Measurements from ENCODE around the gene SLC2A10. TPM values are rescaled to one million over a fixed set of nuclear protein-coding genes. Genes with fewer than 3 reads are reported as not detected.

Gene SLC2A10
- total RNA-seq, 1 donor from 2014 or later = 19.4 TPM

- Mint-ChIP-seq H3K27ac (ENCODE audit: unreplicated experiment) (no peak overlapping the region), H3K4me3 (ENCODE audit: unreplicated experiment) (no peak overlapping the region), H3K36me3 (ENCODE audit: low read depth, unreplicated experiment) (no peaks in the 10 kb centered on the region), H3K27me3 (ENCODE audit: unreplicated experiment) (peaks cover 4% of the 10 kb centered on the region), H3K9me3 (ENCODE audit: unreplicated experiment) (no peaks in the 10 kb centered on the region), H3K4me1 (ENCODE audit: unreplicated experiment) (no peaks in the 10 kb centered on the region)
- no peak for TF ChIP-seq CTCF (IDR thresholded peaks at IDR 0.05; ENCODE audit: unreplicated experiment)
- DNase-seq (ENCODE audit: low spot score) = no peak
These were observed 30.8 kb downstream of the SLC2A10 start for GRCh38 chr20:46740214-46740609.

- Mint-ChIP-seq H3K9me3 (ENCODE audit: unreplicated experiment) (no peaks in the 10 kb centered on the region), H3K4me3 (ENCODE audit: unreplicated experiment) (no peak overlapping the region), H3K27me3 (ENCODE audit: unreplicated experiment) (peaks cover 6% of the 10 kb centered on the region), H3K36me3 (ENCODE audit: low read depth, unreplicated experiment) (no peaks in the 10 kb centered on the region), H3K4me1 (ENCODE audit: unreplicated experiment) (no peaks in the 10 kb centered on the region), H3K27ac (ENCODE audit: unreplicated experiment) (no peak overlapping the region)
- DNase-seq (ENCODE audit: low spot score) = no peak
- TF ChIP-seq CTCF (IDR thresholded peaks at IDR 0.05; ENCODE audit: unreplicated experiment) = no peak
These were observed 32.6 kb downstream of the SLC2A10 start for GRCh38 chr20:46741924-46742668.

GRCh38 chr20:46742669-46743045, 33.2 kb downstream of the SLC2A10 start:
- no peak for TF ChIP-seq CTCF (IDR thresholded peaks at IDR 0.05; ENCODE audit: unreplicated experiment)
- no peaks in the 10 kb centered on the region for H3K4me1 Mint-ChIP-seq (ENCODE audit: unreplicated experiment)
- H3K4me3 Mint-ChIP-seq (ENCODE audit: unreplicated experiment) = no peak overlapping the region
- no peak for DNase-seq (ENCODE audit: low spot score)
- no peaks in the 10 kb centered on the region for H3K9me3 Mint-ChIP-seq (ENCODE audit: unreplicated experiment)
- no peak overlapping the region for H3K27ac Mint-ChIP-seq (ENCODE audit: unreplicated experiment)
- peaks cover 6% of the 10 kb centered on the region for H3K27me3 Mint-ChIP-seq (ENCODE audit: unreplicated experiment)
- H3K36me3 Mint-ChIP-seq (ENCODE audit: low read depth, unreplicated experiment) = no peaks in the 10 kb centered on the region

- Mint-ChIP-seq H3K4me3 (ENCODE audit: unreplicated experiment) (no peak overlapping the region), H3K27me3 (ENCODE audit: unreplicated experiment) (peaks cover 6% of the 10 kb centered on the region), H3K4me1 (ENCODE audit: unreplicated experiment) (no peaks in the 10 kb centered on the region), H3K9me3 (ENCODE audit: unreplicated experiment) (no peaks in the 10 kb centered on the region), H3K36me3 (ENCODE audit: low read depth, unreplicated experiment) (no peaks in the 10 kb centered on the region), H3K27ac (ENCODE audit: unreplicated experiment) (no peak overlapping the region)
- DNase-seq (ENCODE audit: low spot score) = no peak
- no peak for TF ChIP-seq CTCF (IDR thresholded peaks at IDR 0.05; ENCODE audit: unreplicated experiment)
These were observed 33.6 kb downstream of the SLC2A10 start for GRCh38 chr20:46743088-46743487.

- Mint-ChIP-seq H3K27ac (ENCODE audit: unreplicated experiment) (no peak overlapping the region), H3K9me3 (ENCODE audit: unreplicated experiment) (no peaks in the 10 kb centered on the region), H3K36me3 (ENCODE audit: low read depth, unreplicated experiment) (no peaks in the 10 kb centered on the region), H3K4me3 (ENCODE audit: unreplicated experiment) (no peak overlapping the region), H3K27me3 (ENCODE audit: unreplicated experiment) (peaks cover 6% of the 10 kb centered on the region), H3K4me1 (ENCODE audit: unreplicated experiment) (no peaks in the 10 kb centered on the region)
- TF ChIP-seq CTCF (IDR thresholded peaks at IDR 0.05; ENCODE audit: unreplicated experiment) = no peak
- no peak for DNase-seq (ENCODE audit: low spot score)
These were observed 37.6 kb downstream of the SLC2A10 start for GRCh38 chr20:46746956-46747526.

Measured in endothelial cell (in vitro differentiated cells).